ENCODE results near the gene OTOGL.
"Not testable (repeated sequence)": the region's sequence is repeated elsewhere in the genome, so short reads cannot be mapped to it uniquely, and the experiment has no call there.

The OTOGL gene, protein sequence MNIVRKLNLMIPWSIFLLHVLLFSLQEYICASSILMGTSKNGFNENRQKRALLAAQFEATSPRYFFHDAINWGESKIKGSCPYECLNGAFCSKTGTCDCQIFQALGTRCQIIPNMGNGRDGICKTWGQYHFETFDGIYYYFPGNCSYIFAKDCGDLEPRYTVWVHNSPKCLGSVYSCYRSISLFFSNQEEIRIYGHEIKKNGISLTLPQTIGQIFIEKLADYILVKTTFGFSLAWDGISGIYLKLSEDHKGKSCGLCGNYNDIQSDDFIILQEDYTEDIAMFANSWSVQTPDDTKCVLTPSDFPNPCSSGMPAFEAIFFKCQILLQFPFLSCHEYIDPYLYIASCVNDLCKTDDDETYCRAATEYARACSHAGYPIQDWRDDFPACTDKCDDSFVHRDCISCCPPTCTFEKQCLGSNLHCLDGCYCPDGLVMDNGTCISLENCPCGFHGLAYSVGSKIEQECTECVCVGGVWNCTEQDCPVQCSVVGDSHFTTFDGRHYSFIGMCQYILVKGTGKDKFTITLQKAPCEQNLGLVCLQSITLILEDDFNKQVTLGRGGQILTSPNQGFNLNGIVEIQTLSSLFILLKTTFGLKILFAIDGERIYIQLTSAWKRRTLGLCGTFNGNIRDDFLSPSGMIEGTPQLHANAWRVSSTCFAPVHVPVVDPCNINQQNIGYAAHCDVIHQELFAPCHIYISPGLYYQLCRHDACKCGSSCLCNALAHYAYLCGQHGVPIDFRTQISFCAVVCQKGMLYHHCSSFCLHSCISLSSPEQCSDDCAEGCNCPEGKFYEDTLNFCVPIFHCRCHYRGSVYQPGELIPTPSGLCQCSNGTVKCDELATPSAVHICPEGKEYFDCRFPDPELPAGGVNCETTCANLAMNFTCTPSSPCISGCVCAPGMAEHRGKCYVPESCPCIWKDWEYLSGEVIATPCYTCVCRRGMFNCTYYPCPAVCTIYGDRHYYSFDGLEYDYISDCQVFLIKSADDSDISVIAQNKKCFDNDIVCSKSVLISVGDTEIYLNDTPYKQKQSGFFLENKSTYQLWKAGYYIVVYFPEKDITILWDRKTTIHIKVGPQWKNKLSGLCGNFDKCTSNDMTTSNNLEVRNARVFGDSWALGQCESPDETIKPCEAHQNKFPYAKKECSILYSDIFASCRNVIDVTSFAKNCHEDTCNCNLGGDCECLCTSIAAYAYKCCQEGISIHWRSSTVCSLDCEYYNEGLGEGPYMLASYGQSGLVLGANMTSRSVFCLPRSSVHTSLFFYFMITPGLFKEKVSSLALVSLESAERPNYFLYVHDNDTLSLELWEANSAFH (N-terminal part only)

DNA sequence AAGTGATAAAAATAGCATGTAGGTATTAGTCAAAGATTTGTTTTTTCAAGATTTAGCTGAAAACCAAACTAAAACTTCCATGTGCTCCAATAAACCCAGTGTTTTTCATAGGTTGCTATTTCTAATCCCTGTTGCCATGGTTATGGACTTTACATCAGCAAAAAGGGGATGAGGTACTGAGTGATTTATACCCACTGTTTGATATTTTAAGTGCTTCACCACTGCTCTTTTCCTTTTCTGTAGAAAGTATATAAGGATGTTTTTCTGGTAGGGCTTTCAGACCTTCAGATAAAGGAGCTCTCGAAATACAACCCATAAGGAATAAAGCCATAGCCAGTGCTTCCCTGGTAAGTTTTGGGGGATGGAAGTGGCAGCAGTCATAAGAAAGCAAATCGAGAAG is at the start of gene OTOGL:
Gene OTOGL, plus strand, starts transcription at position 279 of the 400 bp plus-strand sequence. CDS start 109,895 bp downstream, outside the sequence.
- DNase-seq, result no peak

DNA sequence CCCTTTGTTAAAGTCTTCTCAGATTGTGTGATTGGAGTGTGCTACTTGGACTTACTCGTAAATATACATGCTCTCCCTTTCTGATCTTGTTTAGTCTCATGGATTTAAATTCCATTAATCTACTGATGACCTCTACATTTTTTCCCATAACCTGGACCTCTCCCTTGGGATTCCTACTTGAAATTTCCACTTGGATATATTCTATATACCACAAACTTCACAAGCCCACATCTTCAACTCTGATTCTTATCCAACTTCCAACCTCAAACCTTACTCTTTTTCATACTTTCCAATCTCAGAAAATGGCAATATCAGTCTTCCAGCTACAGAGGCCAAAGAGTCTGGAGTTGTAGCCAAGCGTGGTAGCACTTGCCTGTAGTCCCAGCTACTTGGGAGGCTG is 49.1 kb upstream of the OTOGL start:
- no peak for DNase-seq

DNA sequence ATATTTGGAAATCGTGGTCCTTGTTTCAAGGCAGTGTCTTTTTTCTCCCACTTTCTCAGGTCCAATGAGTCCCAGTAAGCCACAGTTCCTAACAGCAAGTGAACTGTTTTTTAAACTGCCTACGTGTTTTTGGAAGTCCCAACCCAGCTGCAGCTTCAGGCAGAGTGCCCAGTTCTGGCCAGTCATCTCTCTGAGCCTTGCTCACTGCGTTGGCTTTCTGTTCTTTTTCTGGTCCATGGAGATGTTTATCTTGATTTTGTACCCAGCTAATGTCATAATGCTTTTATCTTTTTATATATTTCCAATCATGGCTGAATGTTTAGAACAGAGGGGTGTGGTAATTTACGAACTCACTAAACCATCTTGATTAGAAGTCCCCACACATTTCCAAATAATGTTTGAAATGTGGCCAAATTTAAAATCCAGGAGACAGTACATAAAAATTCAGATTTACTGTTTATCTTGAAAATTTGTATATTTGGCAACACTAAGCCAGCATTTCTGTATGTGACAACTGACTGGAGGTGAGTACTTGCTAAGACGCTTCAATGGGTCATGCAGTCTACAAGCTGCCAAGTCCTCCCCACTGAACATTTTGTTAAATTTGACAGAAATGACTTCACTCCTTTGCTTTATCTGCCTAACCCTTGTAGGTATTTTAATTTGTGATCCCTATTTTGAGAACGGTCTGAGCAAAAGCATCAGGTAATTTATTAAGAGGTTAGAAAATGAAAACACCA is 46.1 kb upstream of the OTOGL start:
- DNase-seq, result peak in 9 of 51 donors; percentile 1 to 66 (median 4)

- peak in 1 of 51 donors; percentile 9 for DNase-seq
Observed at GRCh38 chr12:80056232-80056631, 43.1 kb upstream of the OTOGL start.

GRCh38 chr12:80056845-80057244 is 42.5 kb upstream of the OTOGL start:
- DNase-seq, result no peak

- DNase-seq, result no peak
Observed at GRCh38 chr12:80058586-80058985, 40.8 kb upstream of the OTOGL start.

GRCh38 chr12:80059102-80059501 is 40.2 kb upstream of the OTOGL start:
- DNase-seq, result no peak

GRCh38 chr12:80059875-80060274 is 39.5 kb upstream of the OTOGL start:
- no peak for DNase-seq

- DNase-seq, result no peak
Observed at GRCh38 chr12:80064269-80064668, 35.1 kb upstream of the OTOGL start.

GRCh38 chr12:80064951-80065350 is 34.4 kb upstream of the OTOGL start:
- DNase-seq, result no peak

DNA sequence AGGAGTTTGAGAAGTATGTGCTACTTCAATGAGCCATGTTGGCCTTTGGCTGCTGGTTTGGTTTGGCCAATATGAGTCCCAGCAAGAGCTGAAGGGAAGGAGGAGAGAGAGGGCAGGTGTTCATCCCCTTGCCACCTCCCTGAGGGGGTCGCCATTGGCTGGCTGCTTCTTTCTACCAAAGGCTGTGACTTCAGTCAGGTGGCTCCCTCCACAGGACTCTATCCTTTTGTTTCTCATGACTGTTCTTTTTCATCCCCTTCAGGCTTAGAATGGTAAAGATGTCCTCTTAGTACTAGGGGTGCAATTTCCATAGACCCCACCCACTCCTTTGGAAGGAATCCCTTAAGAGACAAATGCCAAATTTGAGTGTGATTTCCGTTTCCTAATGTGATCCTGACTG is 31.2 kb upstream of the OTOGL start:
- no peak for DNase-seq

DNA sequence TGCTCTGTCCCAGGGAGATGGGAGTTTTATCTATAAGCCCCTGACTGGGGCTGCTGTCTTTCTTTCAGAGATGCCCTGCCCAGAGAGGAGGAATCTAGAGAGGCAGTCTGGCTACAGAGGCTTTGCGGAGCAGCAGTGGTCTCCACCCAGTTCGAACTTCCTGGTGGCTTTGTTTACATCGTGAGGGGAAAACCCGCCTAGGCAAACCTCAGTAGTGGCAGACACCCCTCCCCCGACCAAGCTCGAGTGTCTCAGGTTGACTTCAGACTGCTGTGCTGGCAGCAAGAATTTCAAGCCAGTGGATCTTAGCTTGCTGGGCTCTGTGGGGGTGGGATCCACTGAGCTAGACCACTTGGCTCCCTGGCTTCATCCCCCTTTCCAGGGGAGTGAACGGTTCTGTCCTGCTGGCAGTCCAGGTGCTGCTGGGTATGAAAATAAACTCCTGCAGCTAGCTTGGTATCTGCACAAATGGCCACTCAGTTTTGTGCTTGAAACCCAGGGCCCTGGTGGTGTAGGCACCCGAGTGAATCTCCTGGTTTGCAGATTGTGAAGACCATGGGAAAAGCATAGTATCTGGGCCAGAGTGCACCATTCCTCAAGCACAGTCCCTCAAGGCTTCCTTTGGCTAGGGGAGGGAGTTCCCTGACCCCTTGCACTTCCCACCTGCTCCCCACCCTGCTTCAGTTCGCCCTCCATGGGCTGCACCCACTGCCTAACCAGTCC is 15.3 kb upstream of the OTOGL start:
- DNase-seq, result not testable (repeated sequence)

GRCh38 chr12:80086025-80086424 is 13.3 kb upstream of the OTOGL start:
- no peak for DNase-seq

GRCh38 chr12:80087486-80088213 is 11.7 kb upstream of the OTOGL start:
- DNase-seq, result no peak

DNA sequence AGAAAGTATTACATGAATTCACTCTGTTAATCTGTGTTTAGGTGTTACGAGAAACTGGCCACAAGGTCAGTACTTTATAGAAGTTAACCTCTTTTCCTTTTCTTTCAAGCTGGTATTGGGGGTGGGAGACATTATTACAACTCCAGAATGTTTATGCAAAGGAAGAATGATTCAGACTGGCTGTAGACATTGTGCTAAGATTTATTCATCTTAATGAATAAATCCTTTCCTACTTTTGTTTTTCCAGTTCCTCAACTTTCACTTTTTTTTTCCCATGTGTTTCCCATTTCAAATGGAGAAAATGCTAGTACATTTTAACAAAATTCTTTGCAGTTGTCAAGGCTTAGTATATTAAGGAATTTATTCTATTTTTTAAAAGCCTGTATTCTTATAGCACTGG is 1.3 kb downstream of the OTOGL start:
- no peak for DNase-seq

- peak in 1 of 51 donors; percentile 20 for DNase-seq
Observed at GRCh38 chr12:80101126-80101525, 1.8 kb downstream of the OTOGL start.

GRCh38 chr12:80107221-80107620 is 7.9 kb downstream of the OTOGL start:
- DNase-seq, result no peak

DNA sequence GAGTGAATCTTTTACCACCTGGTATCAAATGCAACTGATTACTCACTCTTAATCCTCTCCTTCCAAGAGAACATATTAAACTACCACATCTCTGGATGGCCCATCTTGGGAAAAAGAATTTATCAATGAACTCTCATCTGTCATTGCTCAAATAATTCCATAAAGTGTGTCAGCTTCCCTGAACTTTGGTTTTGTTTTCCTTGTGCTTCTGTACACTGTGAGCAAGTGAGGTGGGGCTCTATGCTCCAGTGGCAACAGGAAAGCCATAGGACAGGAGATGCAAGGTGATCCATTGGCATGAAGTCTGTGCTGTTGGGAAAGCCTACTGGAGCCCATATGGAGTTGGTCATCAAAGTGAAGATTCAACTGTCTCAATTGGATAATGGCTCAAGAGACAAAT is 17.4 kb downstream of the OTOGL start:
- DNase-seq, result no peak

DNA sequence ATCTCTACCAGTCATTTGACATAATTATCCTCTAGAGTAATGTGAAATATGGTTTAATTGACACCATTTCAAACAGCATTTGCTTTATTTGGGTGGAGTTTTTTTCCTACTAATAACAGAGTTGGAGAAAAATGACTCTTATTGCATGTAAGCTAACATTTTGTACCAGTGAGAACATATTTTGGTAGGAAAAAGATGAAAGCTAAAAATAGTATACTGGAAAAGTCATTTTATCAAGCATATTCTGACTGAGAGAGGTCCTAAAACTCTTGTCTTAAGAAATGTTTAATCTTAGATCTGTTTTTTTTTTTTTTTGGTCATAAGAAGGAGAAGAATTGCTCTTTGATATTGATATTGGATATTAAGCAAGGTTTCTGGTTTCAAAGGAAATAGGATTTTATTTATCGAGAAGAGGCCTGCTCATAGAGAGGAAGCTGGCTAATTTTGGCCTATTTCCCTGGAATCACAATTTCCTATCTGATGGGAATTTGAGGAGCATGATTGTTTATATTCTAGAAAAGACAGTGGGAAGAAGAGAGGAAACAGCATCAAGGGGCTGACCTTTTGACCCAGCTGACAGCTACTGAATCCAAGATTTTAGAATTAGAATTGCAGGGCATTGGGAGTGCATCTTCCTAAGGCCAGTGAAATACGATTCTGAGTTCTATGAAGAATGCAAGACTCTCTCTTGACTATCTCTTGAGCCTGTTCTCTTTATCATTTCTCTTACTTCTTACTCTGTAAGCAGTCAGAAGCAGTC is 19.4 kb downstream of the OTOGL start:
- DNase-seq, result no peak

Measured in hypothalamus (tissue), 51 donors.